Mesenchymal stem cell (in vitro differentiated cells and primary cell): ENCODE results near the gene SLC26A8.
"Not testable (repeated sequence)": the region's sequence is repeated elsewhere in the genome, so short reads cannot be mapped to it uniquely, and the experiment has no call there.

Experiments
- DNase-seq: peaks from one replicate; pipeline ENCODE4 v3.0.0-alpha.2; 2013
- H2AFZ ChIP-seq: one replicate; pipeline ENCODE4 v1.6.1; 2013; ENCODE audit warnings: low read depth, mild to moderate bottlenecking, control low read depth, inconsistent platforms, low read length, moderate library complexity
- H2AK5ac ChIP-seq: 2 replicates; pipeline ENCODE4 v1.6.1; 2013; ENCODE audit warnings: low read length, moderate library complexity, mild to moderate bottlenecking, inconsistent platforms; ENCODE audit not compliant: severe bottlenecking
- H2BK120ac ChIP-seq: one replicate; pipeline ENCODE4 v1.6.1; 2013; ENCODE audit warnings: low read depth, mild to moderate bottlenecking, inconsistent platforms, low read length, moderate library complexity
- H2BK12ac ChIP-seq, 2 experiments: one replicate each; pipeline ENCODE4 v1.6.1; 2013; ENCODE audit warnings: inconsistent platforms in 2 of 2, low read length in 2 of 2, mild to moderate bottlenecking in 2 of 2, moderate library complexity in 2 of 2, control low read depth in 1 of 2
- H2BK15ac ChIP-seq: one replicate; pipeline ENCODE4 v1.6.1; 2013; ENCODE audit warnings: mild to moderate bottlenecking, low read depth, inconsistent platforms; ENCODE audit not compliant: poor library complexity, severe bottlenecking
- H2BK5ac ChIP-seq: 2 replicates; pipeline ENCODE4 v1.6.1; 2013; ENCODE audit warnings: low read depth, mild to moderate bottlenecking, low read length, control low read depth, inconsistent platforms; ENCODE audit not compliant: poor library complexity, severe bottlenecking
- H3K14ac ChIP-seq, 2 experiments: one replicate each; pipeline ENCODE4 v1.6.1; 2013; ENCODE audit warnings: inconsistent platforms in 2 of 2, low read length in 2 of 2, control low read depth in 1 of 2, mild to moderate bottlenecking in 1 of 2, moderate library complexity in 1 of 2
- H3K18ac ChIP-seq, 2 experiments: one replicate each; pipeline ENCODE4 v1.6.1; 2013; ENCODE audit warnings: inconsistent platforms in 2 of 2, low read length in 2 of 2, control low read depth in 1 of 2, low read depth in 1 of 2, mild to moderate bottlenecking in 1 of 2
- H3K23ac ChIP-seq, 2 experiments: one replicate each; pipeline ENCODE4 v1.6.1; 2013; ENCODE audit warnings: inconsistent platforms in 2 of 2, low read length in 2 of 2, mild to moderate bottlenecking in 2 of 2, moderate library complexity in 2 of 2, control low read depth in 1 of 2
- H3K27ac ChIP-seq: 2 replicates; pipeline ENCODE4 v1.5.1; 2013; ENCODE audit warnings: mild to moderate bottlenecking, moderate library complexity, low read length, control low read depth, inconsistent platforms; ENCODE audit not compliant: poor library complexity, severe bottlenecking
- H3K27me3 ChIP-seq, 2 experiments: 2 replicates each; pipeline versions ENCODE4 v1.6.1 to v1.7.0; 2013; ENCODE audit warnings: low read length in 2 of 2, mild to moderate bottlenecking in 2 of 2, moderate library complexity in 2 of 2, control low read depth in 1 of 2, inconsistent platforms in 1 of 2; ENCODE audit not compliant: control insufficient read depth in 1 of 2, insufficient read depth in 1 of 2
- H3K36me3 ChIP-seq, 2 experiments: 2 replicates each; pipeline versions ENCODE4 v1.6.1 to v1.7.0; 2013; ENCODE audit warnings: low read length in 2 of 2, control low read depth in 1 of 2, inconsistent platforms in 1 of 2, low read depth in 1 of 2, mild to moderate bottlenecking in 1 of 2; ENCODE audit not compliant: insufficient read depth in 2 of 2, control insufficient read depth in 1 of 2
- H3K4ac ChIP-seq, 2 experiments: one replicate each; pipeline ENCODE4 v1.6.1; 2013; ENCODE audit warnings: inconsistent platforms in 2 of 2, low read length in 2 of 2, mild to moderate bottlenecking in 2 of 2, moderate library complexity in 2 of 2, control low read depth in 1 of 2, low read depth in 1 of 2
- H3K4me1 ChIP-seq: 2 replicates; pipeline ENCODE4 v1.6.1; 2013; ENCODE audit warnings: low read depth, low read length, control low read depth; ENCODE audit not compliant: control insufficient read depth, insufficient read depth
- H3K4me2 ChIP-seq: 2 replicates; pipeline ENCODE4 v1.6.1; 2013; ENCODE audit warnings: low read length, mild to moderate bottlenecking, inconsistent platforms; ENCODE audit not compliant: poor library complexity, severe bottlenecking
- H3K4me3 ChIP-seq, 2 experiments: 2 replicates each; pipeline versions ENCODE4 v1.5.1 to v1.7.0; 2013; ENCODE audit warnings: low read length in 2 of 2, mild to moderate bottlenecking in 2 of 2, control low read depth in 1 of 2, low read depth in 1 of 2; ENCODE audit not compliant: insufficient read depth in 1 of 2
- H3K79me1 ChIP-seq: replicated peaks from 2 replicates; pipeline ENCODE4 v1.6.1; 2013; ENCODE audit warnings: mild to moderate bottlenecking, control low read depth, low read length, inconsistent platforms; ENCODE audit not compliant: poor library complexity, severe bottlenecking
- H3K9ac ChIP-seq: 2 replicates; pipeline ENCODE4 v1.7.0; 2013; ENCODE audit warnings: mild to moderate bottlenecking, low read length, moderate library complexity
- H3K9me3 ChIP-seq: 2 replicates; pipeline ENCODE4 v1.7.0; 2013; ENCODE audit warnings: mild to moderate bottlenecking, low read length; ENCODE audit not compliant: control insufficient read depth
- H4K8ac ChIP-seq: one replicate; pipeline ENCODE4 v1.6.1; 2013; ENCODE audit warnings: inconsistent platforms, mild to moderate bottlenecking, low read length, moderate library complexity
- H4K91ac ChIP-seq: one replicate; pipeline ENCODE4 v1.6.1; 2013; ENCODE audit warnings: mild to moderate bottlenecking, low read length, inconsistent platforms
- WGBS: methylation state at CpG from one replicate; pipeline ENCODE4 v1.1.7; 2013; ENCODE audit warnings: mixed read lengths; 5-methylcytosine and 5-hydroxymethylcytosine counted together

SLC26A8 gene

GRCh38 chr6:35914536-35914935 lies 109.9 kb downstream of the SLC26A8 start:
- H3K4me3 ChIP-seq, result no peak overlapping the region
- H4K91ac ChIP-seq, result no peak overlapping the region
- H3K4ac ChIP-seq, result no peak overlapping the region
- H3K18ac ChIP-seq, result no peak overlapping the region
- DNase-seq, result no peak
- no peak overlapping the region for H3K23ac ChIP-seq
- no peak overlapping the region for H2BK5ac ChIP-seq
- H3K4me2 ChIP-seq, result no peak overlapping the region
- no peak overlapping the region for H2BK15ac ChIP-seq
- H2BK120ac ChIP-seq, result no peak overlapping the region
- H3K14ac ChIP-seq, result no peak overlapping the region
- H3K27ac ChIP-seq, result no peak overlapping the region
- peaks cover 10% of the 10 kb centered on the region for H3K9me3 ChIP-seq
- H3K36me3 ChIP-seq, result peaks cover 18 to 41% of the 10 kb centered on the region in 2 experiments
- no peak overlapping the region for H3K9ac ChIP-seq
- H2AK5ac ChIP-seq, result no peak overlapping the region
- H2AFZ ChIP-seq, result no peak overlapping the region
- 94% methylated on average over 6 of the region's 6 CpGs for WGBS
- no peak overlapping the region for H4K8ac ChIP-seq
- no peaks in the 10 kb centered on the region for H3K27me3 ChIP-seq
- H3K79me1 ChIP-seq, result peaks cover 17% of the 10 kb centered on the region
- peaks cover 4% of the 10 kb centered on the region for H3K4me1 ChIP-seq
- no peak overlapping the region for H2BK12ac ChIP-seq

GRCh38 chr6:35911871-35912653 lies 112.4 kb downstream of the SLC26A8 start:
- Histone ChIP-seq H3K79me1 (peaks cover 23% of the 10 kb centered on the region), H3K14ac (no peak overlapping the region), H3K9ac (no peak overlapping the region), H2BK12ac (no peak overlapping the region), H4K91ac (no peak overlapping the region), H3K4ac (no peak overlapping the region), H3K4me2 (no peak overlapping the region), H3K4me1 (peaks cover 1% of the 10 kb centered on the region), H3K18ac (no peak overlapping the region), H3K9me3 (peaks cover 10% of the 10 kb centered on the region), H3K27me3 (no peaks in the 10 kb centered on the region), H3K27ac (no peak overlapping the region), H2AK5ac (no peak overlapping the region), H2BK5ac (no peak overlapping the region), H2BK15ac (no peak overlapping the region), H4K8ac (no peak overlapping the region), H2AFZ (no peak overlapping the region), H3K23ac (no peak overlapping the region), H3K36me3 (peaks cover 27 to 46% of the 10 kb centered on the region in 2 experiments), H2BK120ac (no peak overlapping the region), H3K4me3 (no peak overlapping the region)
- DNase-seq, result no peak
- 98% methylated on average over 7 of the region's 8 CpGs for WGBS

GRCh38 chr6:35909571-35909970 lies 114.9 kb downstream of the SLC26A8 start:
- 100% methylated on average over 2 of the region's 2 CpGs for WGBS
- H3K4me2 ChIP-seq, H3K27me3 ChIP-seq, H3K18ac ChIP-seq, H2BK12ac ChIP-seq, H2BK120ac ChIP-seq, H3K9me3 ChIP-seq, H2AFZ ChIP-seq, DNase-seq, H3K4me1 ChIP-seq, H2AK5ac ChIP-seq, H3K9ac ChIP-seq, H4K91ac ChIP-seq, H3K4me3 ChIP-seq, H3K14ac ChIP-seq, H4K8ac ChIP-seq, H2BK15ac ChIP-seq, H3K4ac ChIP-seq, H2BK5ac ChIP-seq, H3K27ac ChIP-seq, H3K23ac ChIP-seq: not testable (repeated sequence)
- peaks cover 23 to 41% of the 10 kb centered on the region in 2 experiments for H3K36me3 ChIP-seq
- H3K79me1 ChIP-seq, result peaks cover 23% of the 10 kb centered on the region

GRCh38 chr6:35908753-35909401 lies 115.6 kb downstream of the SLC26A8 start:
- not testable (repeated sequence) for H2BK120ac ChIP-seq, H4K8ac ChIP-seq, H3K9ac ChIP-seq, H2BK12ac ChIP-seq, H4K91ac ChIP-seq, H3K9me3 ChIP-seq, H3K18ac ChIP-seq, H3K14ac ChIP-seq, H2AK5ac ChIP-seq, H3K4me2 ChIP-seq, H3K4me1 ChIP-seq, H3K4me3 ChIP-seq, H3K4ac ChIP-seq, H2AFZ ChIP-seq, H2BK5ac ChIP-seq, H3K27ac ChIP-seq, H2BK15ac ChIP-seq, H3K27me3 ChIP-seq, H3K23ac ChIP-seq, DNase-seq
- 93% methylated on average over 5 of the region's 5 CpGs for WGBS
- Histone ChIP-seq H3K36me3 (peaks cover 23 to 42% of the 10 kb centered on the region in 2 experiments), H3K79me1 (peaks cover 22% of the 10 kb centered on the region)
